AG04450 (cell line): ENCODE results near the gene SLC12A4. TPM values are rescaled to one million over a fixed set of nuclear protein-coding genes. Genes with fewer than 3 reads are reported as not detected.

Source experiments
- CTCF ChIA-PET: fragments of 300-600, 350-600 bp; formaldehyde crosslinking; extraction: SDS; loops from one replicate; lab custom pipeline; 2022; ENCODE audit warnings: antibody characterized with exemption, inconsistent platforms; lab: Charles Lee
- POLR2A ChIA-PET: fragments of 350-600 bp; formaldehyde crosslinking; extraction: SDS; loops from one replicate; lab custom pipeline; 2021; ENCODE audit warnings: antibody characterized with exemption, inconsistent platforms; lab: Yijun Ruan, JAX
- DNase-seq: peaks from one replicate; pipeline ENCODE4 v3.0.0-alpha.2; 2011; ENCODE audit warnings: low read depth, low spot score
- H3K27ac ChIP-seq: one replicate; pipeline ENCODE4 v1.5.1; 2012; ENCODE audit warnings: low read depth, low read length, control low read depth
- H3K27me3 ChIP-seq: one replicate; pipeline ENCODE4 v1.6.0; 2012; ENCODE audit warnings: low read length; ENCODE audit not compliant: control insufficient read depth, insufficient read depth
- H3K4me3 ChIP-seq: 2 replicates; pipeline ENCODE4 v1.5.1; 2011; ENCODE audit warnings: mild to moderate bottlenecking, low read depth, low read length, control low read depth
- H3K9me3 ChIP-seq: 2 replicates; pipeline ENCODE4 v1.5.1; 2012; ENCODE audit warnings: low read length; ENCODE audit not compliant: control insufficient read depth, insufficient read depth
- polyA plus RNA-seq: library from polyadenylated mRNA; depleted of rRNA; stranded (reverse); fragments of >200 nt; gene quantifications from 2 replicates; pipeline ENCODE4 v1.2.3, GENCODE V29; 2011; rRNA removed
- small RNA-seq: library from RNA; depleted of rRNA; stranded (forward); fragments of <200 nt; gene quantifications from one replicate; pipeline ENCODE3, GENCODE V24; 2012; ENCODE audit warnings: low read depth; ENCODE audit not compliant: insufficient read length
- TF ChIP-seq, protein P1 (sequence below): IDR thresholded peaks from 2 replicates; pipeline ENCODE4 v1.5.1; 2011; ENCODE audit warnings: low read depth, low read length, control low read depth, inconsistent platforms

SLC12A4 gene
- polyA plus RNA-seq, 1 experiment = 48.1 TPM

DNA sequence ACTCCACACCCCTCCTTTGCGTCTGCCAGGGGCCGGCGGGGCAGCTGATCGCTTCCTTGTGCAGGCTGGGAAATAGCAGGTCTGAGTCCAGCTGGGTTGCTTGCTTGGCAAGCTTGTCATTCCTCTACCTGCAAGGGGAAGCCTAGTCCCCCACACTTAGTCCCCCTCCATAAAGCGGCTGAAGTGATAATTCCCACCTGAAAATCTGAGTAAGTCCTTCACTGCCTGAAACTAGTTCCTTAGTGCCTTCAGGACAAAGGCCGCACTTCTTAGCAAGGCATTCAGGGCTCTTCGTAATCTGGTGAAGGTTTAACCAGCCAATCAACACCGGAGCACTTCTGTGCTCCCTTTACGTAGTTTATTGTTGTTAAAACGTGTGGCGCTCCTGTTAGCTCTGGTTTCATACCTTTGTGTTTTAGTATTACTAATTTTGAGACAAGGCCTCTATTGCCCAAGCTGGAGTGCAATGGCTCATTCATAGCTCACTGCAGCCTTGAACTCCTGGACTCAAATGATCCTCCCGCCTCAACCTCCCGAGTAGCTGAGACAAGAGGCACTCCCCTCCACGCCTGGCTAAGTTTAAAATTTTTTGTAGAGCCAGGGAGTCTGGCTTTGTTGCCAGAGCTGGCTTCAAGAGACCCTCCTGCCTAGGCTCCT lies 74.6 kb downstream of the SLC12A4 start:
- DNase-seq = no peak
- CTCF ChIA-PET = interaction anchor here (1.3 to 3.3 kb wide), 3 partner anchors 10 to 335 kb away, joined by 3 to 16 read pairs (median 3); partner anchors contain the start of gene NRN1L
- Histone ChIP-seq H3K27ac (peak overlapping the region; percentile 75), H3K4me3 (peak overlapping the region; percentile 87), H3K9me3 (no peaks in the 10 kb centered on the region), H3K27me3 (no peaks in the 10 kb centered on the region)
- POLR2A ChIA-PET = interaction anchor here (1.1 to 2.0 kb wide), 2 partner anchors 10 to 49 kb away, joined by 3 to 10 read pairs; partner anchors contain the start of gene NRN1L
- TF ChIP-seq, protein P1, sequence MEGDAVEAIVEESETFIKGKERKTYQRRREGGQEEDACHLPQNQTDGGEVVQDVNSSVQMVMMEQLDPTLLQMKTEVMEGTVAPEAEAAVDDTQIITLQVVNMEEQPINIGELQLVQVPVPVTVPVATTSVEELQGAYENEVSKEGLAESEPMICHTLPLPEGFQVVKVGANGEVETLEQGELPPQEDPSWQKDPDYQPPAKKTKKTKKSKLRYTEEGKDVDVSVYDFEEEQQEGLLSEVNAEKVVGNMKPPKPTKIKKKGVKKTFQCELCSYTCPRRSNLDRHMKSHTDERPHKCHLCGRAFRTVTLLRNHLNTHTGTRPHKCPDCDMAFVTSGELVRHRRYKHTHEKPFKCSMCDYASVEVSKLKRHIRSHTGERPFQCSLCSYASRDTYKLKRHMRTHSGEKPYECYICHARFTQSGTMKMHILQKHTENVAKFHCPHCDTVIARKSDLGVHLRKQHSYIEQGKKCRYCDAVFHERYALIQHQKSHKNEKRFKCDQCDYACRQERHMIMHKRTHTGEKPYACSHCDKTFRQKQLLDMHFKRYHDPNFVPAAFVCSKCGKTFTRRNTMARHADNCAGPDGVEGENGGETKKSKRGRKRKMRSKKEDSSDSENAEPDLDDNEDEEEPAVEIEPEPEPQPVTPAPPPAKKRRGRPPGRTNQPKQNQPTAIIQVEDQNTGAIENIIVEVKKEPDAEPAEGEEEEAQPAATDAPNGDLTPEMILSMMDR = no peak

Small RNA genes lying within 50 kb of the gene (small RNA-seq; reads per million reads assigned to genes)
- gene RNU6-359P = 1.6 reads per million

Other genes starting within 250 kb of the SLC12A4 start
- 11.1 and 11.8 TPM in 2 replicates for gene GFOD2, start 249.3 kb downstream of the SLC12A4 start, polyA plus RNA-seq
- gene RANBP10, start 162.1 kb downstream of the SLC12A4 start, polyA plus RNA-seq = 11.3 and 11.7 TPM in 2 replicates
- 0.92 and 1.1 TPM in 2 replicates for gene TSNAXIP1, start 161.7 kb downstream of the SLC12A4 start, polyA plus RNA-seq
- 22.3 and 22.8 TPM in 2 replicates for gene THAP11, start 126.3 kb downstream of the SLC12A4 start, polyA plus RNA-seq
- 151 and 190 TPM in 2 replicates for gene NUTF2, start 121.7 kb downstream of the SLC12A4 start, polyA plus RNA-seq
- gene CENPT, start 120.9 kb downstream of the SLC12A4 start, polyA plus RNA-seq = 17.9 and 21.7 TPM in 2 replicates
- 18.7 and 31.6 TPM in 2 replicates for gene EDC4, start 95.6 kb downstream of the SLC12A4 start, polyA plus RNA-seq
- 0.21 TPM in 1 of 2 replicates, not detected in the other for gene NRN1L, start 83.8 kb downstream of the SLC12A4 start, polyA plus RNA-seq
- 18.2 and 26.6 TPM in 2 replicates for gene PSKH1, start 75.4 kb downstream of the SLC12A4 start, polyA plus RNA-seq
- gene CTRL, start 36.8 kb downstream of the SLC12A4 start, polyA plus RNA-seq = 0.14 and 0.29 TPM in 2 replicates
- 18.1 and 29.1 TPM in 2 replicates for gene PSMB10, start 31.8 kb downstream of the SLC12A4 start, polyA plus RNA-seq
- 5.2 and 7.9 TPM in 2 replicates for gene LCAT, start 24.5 kb downstream of the SLC12A4 start, polyA plus RNA-seq
- not detected in 2 replicates for gene DPEP3, start 11.9 kb upstream of the SLC12A4 start, polyA plus RNA-seq
- not detected in 2 replicates for gene DPEP2, start 30.8 kb upstream of the SLC12A4 start, polyA plus RNA-seq
- not detected in 2 replicates for gene DPEP2NB, start 47.3 kb upstream of the SLC12A4 start, polyA plus RNA-seq
- 7.6 and 8.1 TPM in 2 replicates for gene DDX28, start 54.6 kb upstream of the SLC12A4 start, polyA plus RNA-seq
- gene DUS2, start 54.6 kb upstream of the SLC12A4 start, polyA plus RNA-seq = 13.7 and 14.1 TPM in 2 replicates
- 13.8 and 16.7 TPM in 2 replicates for gene NFATC3, start 116.7 kb upstream of the SLC12A4 start, polyA plus RNA-seq